Type B pancreatic cell (in vitro differentiated cells): ENCODE data around the gene STKLD1. TPM values are rescaled to one million over a fixed set of nuclear protein-coding genes. Genes with fewer than 3 reads are reported as not detected.

Experiments
- DNase-seq: peaks from one replicate; pipeline ENCODE4 v3.0.0; 2021; ENCODE audit warnings: mixed read lengths; ENCODE audit not compliant: unreplicated experiment; ENCODE audit errors: extremely low spot score
- H3K27ac Mint-ChIP-seq: 2 replicates; pipeline ENCODE4 v1.8.0; 2021; ENCODE audit warnings: mild to moderate bottlenecking, mixed read lengths
- H3K27me3 Mint-ChIP-seq: 2 replicates; pipeline ENCODE4 v1.8.0; 2021; ENCODE audit warnings: mixed read lengths
- H3K36me3 Mint-ChIP-seq: 2 replicates; pipeline ENCODE4 v1.8.0; 2021; ENCODE audit warnings: mixed read lengths
- H3K4me1 Mint-ChIP-seq: one replicate; pipeline ENCODE4 v1.8.0; 2021; ENCODE audit warnings: mixed read lengths; ENCODE audit not compliant: unreplicated experiment
- H3K4me3 Mint-ChIP-seq: 2 replicates; pipeline ENCODE4 v1.8.0; 2021; ENCODE audit warnings: mild to moderate bottlenecking, mixed read lengths
- H3K9me3 Mint-ChIP-seq: 2 replicates; pipeline ENCODE4 v1.8.0; 2021; ENCODE audit warnings: mixed read lengths
- CTCF ChIP-seq: fragments of 200-600 bp; sonication (generic); conservative IDR thresholded peaks from 2 replicates; pipeline ENCODE4 v1.5.0; 2021; ENCODE audit warnings: antibody characterized with exemption, mild to moderate bottlenecking
- total RNA-seq: library from RNA; stranded (reverse); gene quantifications from 2 replicates; pipeline ENCODE4 v1.2.1, GENCODE V29; 2021; ENCODE audit warnings: low replicate concordance

STKLD1 gene
- total RNA-seq, 1 donor from 2014 or later = 3.9 TPM

GRCh38 chr9:133379153-133380086 lies 3.3 kb downstream of the STKLD1 start:
- peaks cover 4% of the 10 kb centered on the region for H3K36me3 Mint-ChIP-seq
- DNase-seq = no peak
- no peak overlapping the region for H3K27ac Mint-ChIP-seq
- no peaks in the 10 kb centered on the region for H3K27me3 Mint-ChIP-seq
- peaks cover 7% of the 10 kb centered on the region for H3K4me1 Mint-ChIP-seq
- H3K9me3 Mint-ChIP-seq = no peaks in the 10 kb centered on the region
- no peak overlapping the region for H3K4me3 Mint-ChIP-seq
- no peak for TF ChIP-seq CTCF

GRCh38 chr9:133380734-133381133 lies 4.6 kb downstream of the STKLD1 start:
- no peak for DNase-seq
- no peaks in the 10 kb centered on the region for H3K27me3 Mint-ChIP-seq
- no peak overlapping the region for H3K4me3 Mint-ChIP-seq
- no peaks in the 10 kb centered on the region for H3K9me3 Mint-ChIP-seq
- no peak for TF ChIP-seq CTCF
- H3K4me1 Mint-ChIP-seq = no peaks in the 10 kb centered on the region
- H3K27ac Mint-ChIP-seq = no peak overlapping the region
- H3K36me3 Mint-ChIP-seq = no peaks in the 10 kb centered on the region

GRCh38 chr9:133382507-133383141 lies 6.5 kb downstream of the STKLD1 start:
- no peaks in the 10 kb centered on the region for H3K27me3 Mint-ChIP-seq
- H3K4me1 Mint-ChIP-seq = no peaks in the 10 kb centered on the region
- no peaks in the 10 kb centered on the region for H3K36me3 Mint-ChIP-seq
- H3K9me3 Mint-ChIP-seq = no peaks in the 10 kb centered on the region
- no peak for DNase-seq
- no peak overlapping the region for H3K27ac Mint-ChIP-seq
- no peak overlapping the region for H3K4me3 Mint-ChIP-seq
- no peak for TF ChIP-seq CTCF

- no peak overlapping the region for H3K27ac Mint-ChIP-seq
- TF ChIP-seq CTCF = no peak
- no peaks in the 10 kb centered on the region for H3K4me1 Mint-ChIP-seq
- no peaks in the 10 kb centered on the region for H3K36me3 Mint-ChIP-seq
- H3K9me3 Mint-ChIP-seq = no peaks in the 10 kb centered on the region
- no peak overlapping the region for H3K4me3 Mint-ChIP-seq
- DNase-seq = no peak
- H3K27me3 Mint-ChIP-seq = no peaks in the 10 kb centered on the region
These were observed 7.3 kb downstream of the STKLD1 start for GRCh38 chr9:133383438-133383837.

- no peaks in the 10 kb centered on the region for H3K36me3 Mint-ChIP-seq
- no peak overlapping the region for H3K27ac Mint-ChIP-seq
- no peaks in the 10 kb centered on the region for H3K4me1 Mint-ChIP-seq
- H3K9me3 Mint-ChIP-seq = no peaks in the 10 kb centered on the region
- H3K27me3 Mint-ChIP-seq = no peaks in the 10 kb centered on the region
- no peak overlapping the region for H3K4me3 Mint-ChIP-seq
- TF ChIP-seq CTCF = no peak
- DNase-seq = no peak
These were observed 8.7 kb downstream of the STKLD1 start for GRCh38 chr9:133384736-133385321.
